Endothelial cell of umbilical vein (primary cell): ENCODE measurements around the gene SFMBT2. TPM values are rescaled to one million over a fixed set of nuclear protein-coding genes. Genes with fewer than 3 reads are reported as not detected.

Source experiments
- BruUV-seq: library from RNA; stranded (reverse); fragments of 400-500 nt; replicated peaks from 2 replicates; lab custom pipeline; 2021; lab: Mats Ljungman, UMichigan
- CTCF ChIA-PET: fragments of 300-600, 350-600 bp; sonication (Branson Sonifier 250); formaldehyde crosslinking; loops from one replicate; lab custom pipeline; 2021; ENCODE audit warnings: antibody characterized with exemption, inconsistent platforms; lab: Charles Lee
- POLR2A ChIA-PET: fragments of 300-600, 350-600 bp; sonication (Branson Sonifier 250); formaldehyde crosslinking; loops from one replicate; lab custom pipeline; 2021; ENCODE audit warnings: antibody characterized with exemption, inconsistent platforms; lab: Charles Lee
- DNase-seq: peaks from one replicate; pipeline ENCODE4 v3.0.0-alpha.2; 2011; ENCODE audit warnings: low read depth, low spot score
- FAIRE-seq: peaks from 2 replicates; lab custom pipeline; 2011; peaks lifted over from hg19 to GRCh38; lab: Jason Lieb, UNC
- H2AFZ ChIP-seq: 2 replicates; pipeline ENCODE4 v1.6.0; 2012; ENCODE audit warnings: low read depth, low read length, control low read depth, inconsistent platforms
- H3K27ac ChIP-seq: 2 replicates; pipeline ENCODE4 v1.5.1; 2011; ENCODE audit warnings: low read depth, mild to moderate bottlenecking, control low read depth, low read length, moderate library complexity; ENCODE audit not compliant: insufficient read depth
- H3K27me3 ChIP-seq, 2 experiments: 2 replicates each; pipeline versions ENCODE4 v1.6.0 to v1.6.1; 2011; ENCODE audit warnings: low read length in 2 of 2, mixed read lengths in 1 of 2; ENCODE audit not compliant: control insufficient read depth in 2 of 2, insufficient read depth in 2 of 2
- H3K36me3 ChIP-seq, 2 experiments: 2 replicates in 1 of 2; 3 replicates in 1 of 2; pipeline ENCODE4 v1.5.1; 2011; ENCODE audit warnings: low read length in 2 of 2, mild to moderate bottlenecking in 1 of 2, moderate library complexity in 1 of 2; ENCODE audit not compliant: control insufficient read depth in 2 of 2, insufficient read depth in 2 of 2; ENCODE audit errors: extremely low read depth in 1 of 2
- H3K4me1 ChIP-seq: 3 replicates; pipeline ENCODE4 v1.5.1; 2011; ENCODE audit warnings: mild to moderate bottlenecking, low read length; ENCODE audit not compliant: control insufficient read depth, insufficient read depth; ENCODE audit errors: extremely low read depth
- H3K4me2 ChIP-seq: 2 replicates; pipeline ENCODE4 v1.6.1; 2011; ENCODE audit warnings: low read length, control low read depth, mixed read lengths; ENCODE audit not compliant: insufficient read depth
- H3K4me3 ChIP-seq, 3 experiments: fragments of 200-600 bp in 1 of 3; sonication (generic), shearing (Covaris generic) in 1 of 3; replicated peaks in 1 of 3; 2 replicates each; pipeline ENCODE4 v1.5.1; 2011 to 2016; ENCODE audit warnings: control low read depth in 3 of 3, low read length in 3 of 3, mild to moderate bottlenecking in 2 of 3, inconsistent platforms in 1 of 3, low read depth in 1 of 3, moderate library complexity in 1 of 3; ENCODE audit not compliant: insufficient read depth in 1 of 3
- H3K79me2 ChIP-seq: 2 replicates; pipeline ENCODE4 v1.6.0; 2012; ENCODE audit warnings: low read length, inconsistent platforms; ENCODE audit not compliant: control insufficient read depth, insufficient read depth
- H3K9ac ChIP-seq: replicated peaks from 2 replicates; pipeline ENCODE3; 2011; ENCODE audit warnings: low read length, control low read depth; ENCODE audit not compliant: insufficient read depth; ENCODE audit errors: extremely low read depth
- H3K9me1 ChIP-seq: replicated peaks from 3 replicates; pipeline ENCODE4 v1.6.0; 2011; ENCODE audit warnings: mild to moderate bottlenecking, low read length; ENCODE audit not compliant: control insufficient read depth, insufficient read depth; ENCODE audit errors: extremely low read depth
- H3K9me3 ChIP-seq: replicated peaks from 2 replicates; pipeline ENCODE4 v1.5.1; 2012; ENCODE audit warnings: low read length, inconsistent platforms; ENCODE audit not compliant: control insufficient read depth, insufficient read depth
- H4K20me1 ChIP-seq: replicated peaks from 2 replicates; pipeline ENCODE3; 2011; ENCODE audit warnings: mild to moderate bottlenecking, low read length; ENCODE audit not compliant: control insufficient read depth, insufficient read depth; ENCODE audit errors: extremely low read depth
- CTCF ChIP-seq, 2 donors: IDR thresholded peaks; 1 replicate in 1 of 2; 2 replicates in 1 of 2; pipeline ENCODE4 v1.5.1; 2011; ENCODE audit warnings: low read length in 2 of 2, mild to moderate bottlenecking in 2 of 2, moderate library complexity in 2 of 2, control low read depth in 1 of 2, inconsistent platforms in 1 of 2, low read depth in 1 of 2; ENCODE audit not compliant: insufficient read depth in 1 of 2; ENCODE audit errors: extremely low read depth in 1 of 2
- EZH2 ChIP-seq: IDR thresholded peaks from 2 replicates; pipeline ENCODE4 v1.6.1; 2012; ENCODE audit warnings: borderline replicate concordance, low read depth, mild to moderate bottlenecking, moderate library complexity, low read length, inconsistent platforms; ENCODE audit not compliant: severe bottlenecking
- FOS ChIP-seq: IDR thresholded peaks from 2 replicates; pipeline ENCODE4 v1.6.1; 2011; ENCODE audit warnings: mild to moderate bottlenecking, low read length, moderate library complexity, borderline replicate concordance; ENCODE audit not compliant: insufficient read depth
- GATA2 ChIP-seq: IDR thresholded peaks from 2 replicates; pipeline ENCODE4 v1.7.0; 2011; ENCODE audit warnings: low read depth, mild to moderate bottlenecking, moderate library complexity, mixed read lengths, low read length; ENCODE audit not compliant: insufficient read length, insufficient read depth
- JUN ChIP-seq: IDR thresholded peaks from 2 replicates; pipeline ENCODE4 v1.6.1; 2011; ENCODE audit warnings: borderline replicate concordance, low read depth; ENCODE audit not compliant: insufficient read length, insufficient read depth
- MAX ChIP-seq: IDR thresholded peaks from 2 replicates; pipeline ENCODE4 v1.6.1; 2011; ENCODE audit not compliant: insufficient read depth, insufficient read length
- MYC ChIP-seq: IDR thresholded peaks from one replicate; pipeline ENCODE4 v1.6.1; 2011; ENCODE audit warnings: mild to moderate bottlenecking, low read depth, low read length
- POLR2A ChIP-seq: IDR thresholded peaks from 2 replicates; pipeline ENCODE4 v1.6.1; 2012; ENCODE audit warnings: low read depth, mild to moderate bottlenecking, control low read depth, low read length
- POLR2AphosphoS5 ChIP-seq: IDR thresholded peaks from 2 replicates; pipeline ENCODE4 v1.6.1; 2012; ENCODE audit warnings: low read depth, mild to moderate bottlenecking, control low read depth, low read length, moderate library complexity; ENCODE audit not compliant: insufficient read depth
- dilution Hi-C: fragments of 300-500 bp; cut with MboI; formaldehyde crosslinking; loops from one replicate; pipeline ENCODE4 v1.15.0; 2019; ENCODE audit warnings: low sequenced_read_pairs; ENCODE audit not compliant: extremely low pct_ligation_motif_present
- intact Hi-C: fragments of 100-400 bp; cut with micrococcal nuclease; formaldehyde crosslinking; loops from one replicate; pipeline ENCODE4 v1.10.0; 2022
- polyA plus RNA-seq, 4 experiments: library from polyadenylated mRNA; depleted of rRNA in 3 of 4; stranded (reverse) in 3 of 4; unstranded in 1 of 4; fragments of >200 nt; gene quantifications; 2 replicates each; pipeline versions ENCODE4 v1.2.1 to v1.2.3, GENCODE V29; 2011 to 2012; ENCODE audit warnings: missing spikeins in 1 of 4
- total RNA-seq: library from RNA; stranded (reverse); gene quantifications from 2 replicates; pipeline ENCODE4 v1.2.3, GENCODE V29; 2021

Gene SFMBT2
- total and polyA plus RNA-seq, 2 donors (not counting 3 experiments of a cell fraction or from before 2014, with no cell fraction given), result 0.14 to 0.64 TPM

DNA sequence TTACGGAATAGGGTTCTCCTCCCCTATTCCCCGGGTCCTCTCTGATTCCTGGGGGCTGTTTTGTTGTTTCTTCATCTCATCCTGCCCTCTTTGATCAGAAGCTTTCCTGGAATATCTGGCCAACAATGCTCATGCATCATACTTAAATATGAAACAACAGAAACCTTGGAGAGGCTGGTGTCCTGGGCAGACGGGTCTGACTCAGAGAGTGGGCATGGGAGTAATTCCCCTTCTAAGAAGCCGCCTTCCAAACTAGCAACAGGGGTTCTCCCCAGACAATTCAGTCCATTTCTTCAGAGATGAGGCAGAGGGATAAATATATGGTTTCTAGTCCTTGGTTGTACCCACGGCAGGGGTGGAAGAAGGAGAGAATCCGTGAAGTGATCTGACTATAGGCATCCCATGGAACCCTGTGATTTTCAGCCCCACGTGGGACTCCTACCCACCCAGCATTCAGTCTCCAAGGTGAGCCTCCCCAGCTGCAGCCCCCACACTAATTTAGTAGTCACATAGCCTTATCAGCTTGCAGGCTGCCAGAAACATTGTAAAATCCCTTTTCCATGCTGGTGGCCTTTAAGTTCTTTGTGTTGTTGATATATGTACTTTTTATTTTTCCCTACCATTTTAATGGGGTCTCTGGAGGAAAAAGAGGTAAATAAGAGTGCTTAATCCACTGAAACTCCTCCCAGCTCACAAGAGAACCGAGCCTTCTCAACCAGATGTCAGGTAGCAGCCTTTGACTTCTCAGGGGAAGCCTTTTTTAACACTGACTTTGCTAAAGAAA, 119.2 kb downstream of the SFMBT2 start:
- CTCF ChIA-PET, result no interaction called here
- FAIRE-seq (no peak), DNase-seq (no peak)
- no peaks in the 10 kb centered on the region for H3K79me2 ChIP-seq
- no peak overlapping the region for H3K4me2 ChIP-seq
- H3K4me1 ChIP-seq, result no peaks in the 10 kb centered on the region
- H3K9ac ChIP-seq, result no peak overlapping the region
- no peak for TF ChIP-seq MYC
- no peak for TF ChIP-seq EZH2
- no peak for TF ChIP-seq MAX
- no peak for TF ChIP-seq CTCF (IDR thresholded peaks at IDR 0.05; ENCODE audit: extremely low read depth in 1 of 2, insufficient read depth in 1 of 2, low read depth in 1 of 2, low read length in 2 of 2)
- no peak for TF ChIP-seq GATA2
- no peak for TF ChIP-seq JUN
- TF ChIP-seq FOS, result no peak
- no peak for TF ChIP-seq POLR2AphosphoS5
- TF ChIP-seq POLR2A, result no peak
- no peak overlapping the region for H2AFZ ChIP-seq
- BruUV-seq, result no TSS peak
- H3K27me3 ChIP-seq, result no peaks in the 10 kb centered on the region
- POLR2A ChIA-PET, result no interaction called here
- no peak overlapping the region for H3K27ac ChIP-seq
- H3K9me3 ChIP-seq, result no peaks in the 10 kb centered on the region
- H3K36me3 ChIP-seq, result no peaks in the 10 kb centered on the region
- dilution Hi-C loops (no loop called here), intact Hi-C loops (no loop called here)
- no peak overlapping the region for H3K4me3 ChIP-seq
- H4K20me1 ChIP-seq, result no peaks in the 10 kb centered on the region
- no peaks in the 10 kb centered on the region for H3K9me1 ChIP-seq
